SK-N-SH (cell line): ENCODE data around the gene TRIM8. TPM values are rescaled to one million over a fixed set of nuclear protein-coding genes. Genes with fewer than 3 reads are reported as not detected.

Experiments used
- CTCF ChIA-PET: fragments of 300-600, 350-600 bp; formaldehyde crosslinking; extraction: SDS; loops from one replicate; lab custom pipeline; 2021; lab: Yijun Ruan, JAX
- POLR2A ChIA-PET: fragments of 350-600 bp; sonication (Branson Sonifier 250); formaldehyde crosslinking; extraction: SDS; loops from one replicate; lab custom pipeline; 2020; ENCODE audit warnings: antibody characterized with exemption, inconsistent platforms; lab: Yijun Ruan, JAX
- DNase-seq: peaks from one replicate; pipeline ENCODE4 v3.0.0; 2012
- H2AFZ ChIP-seq: fragments of 200-600 bp; sonication (generic); 2 replicates; pipeline ENCODE4 v1.8.1; 2016; ENCODE audit warnings: antibody characterized with exemption, mild to moderate bottlenecking, low read depth
- H3F3A ChIP-seq: fragments of 200-600 bp; sonication (generic); replicated peaks from 2 replicates; pipeline ENCODE3; 2016; ENCODE audit warnings: antibody characterized with exemption, mild to moderate bottlenecking; ENCODE audit not compliant: insufficient read depth
- H3K27ac ChIP-seq, 2 experiments: fragments of 200-500 bp in 1 of 2; fragments of 200-600 bp in 1 of 2; sonication (Bioruptor generic) in 1 of 2; sonication (generic), shearing (Covaris generic) in 1 of 2; 2 replicates each; pipeline versions ENCODE4 v1.5.1 to v1.6.1; 2014 to 2016; ENCODE audit warnings: low read depth in 2 of 2, inconsistent platforms in 1 of 2, low read length in 1 of 2, mild to moderate bottlenecking in 1 of 2, mixed read lengths in 1 of 2
- H3K27me3 ChIP-seq: fragments of 200-600 bp; sonication (generic), shearing (Covaris generic); 2 replicates; pipeline ENCODE4 v1.6.1; 2016; ENCODE audit warnings: mixed run types; ENCODE audit not compliant: insufficient read depth
- H3K36me3 ChIP-seq, 2 experiments: fragments of 200-500 bp in 1 of 2; fragments of 200-600 bp in 1 of 2; sonication (Bioruptor generic) in 1 of 2; sonication (generic) in 1 of 2; replicated peaks in 1 of 2; 2 replicates each; pipeline versions ENCODE3 to v1.5.1; 2014 to 2016; ENCODE audit warnings: low read length in 1 of 2, mild to moderate bottlenecking in 1 of 2; ENCODE audit not compliant: insufficient read depth in 2 of 2, control insufficient read depth in 1 of 2
- H3K4me1 ChIP-seq, 2 experiments: fragments of 200-500 bp in 1 of 2; fragments of 200-600 bp in 1 of 2; sonication (Bioruptor generic) in 1 of 2; sonication (generic), shearing (Covaris generic) in 1 of 2; 2 replicates each; pipeline versions ENCODE4 v1.5.1 to v1.6.1; 2014 to 2016; ENCODE audit warnings: low read depth in 1 of 2, low read length in 1 of 2, mixed run types in 1 of 2; ENCODE audit not compliant: insufficient read depth in 2 of 2, control insufficient read depth in 1 of 2
- H3K4me2 ChIP-seq: fragments of 200-600 bp; sonication (generic), shearing (Covaris generic); 2 replicates; pipeline ENCODE4 v1.6.1; 2017; ENCODE audit warnings: mixed run types
- H3K4me3 ChIP-seq, 2 experiments: fragments of 200-500 bp in 1 of 2; fragments of 200-600 bp in 1 of 2; sonication (Bioruptor generic) in 1 of 2; sonication (generic), shearing (Covaris generic) in 1 of 2; 2 replicates each; pipeline versions ENCODE4 v1.5.1 to v1.8.1; 2014 to 2016; ENCODE audit warnings: low read depth in 2 of 2, inconsistent platforms in 1 of 2, low read length in 1 of 2, mild to moderate bottlenecking in 1 of 2, mixed read lengths in 1 of 2, moderate library complexity in 1 of 2
- H3K79me2 ChIP-seq: fragments of 200-600 bp; sonication (generic); 2 replicates; pipeline ENCODE4 v1.8.1; 2017; ENCODE audit warnings: mild to moderate bottlenecking; ENCODE audit not compliant: insufficient read depth
- H3K9ac ChIP-seq: fragments of 200-600 bp; sonication (generic); 2 replicates; pipeline ENCODE4 v1.6.1; 2017; ENCODE audit warnings: mixed run types
- H3K9me2 ChIP-seq: fragments of 200-600 bp; sonication (generic); 2 replicates; pipeline ENCODE4 v1.6.1; 2017; ENCODE audit warnings: mixed run types
- H3K9me3 ChIP-seq: fragments of 200-600 bp; sonication (generic); 2 replicates; pipeline ENCODE4 v1.6.1; 2017; ENCODE audit warnings: mixed run types, mild to moderate bottlenecking, moderate library complexity
- H4K20me1 ChIP-seq: fragments of 200-600 bp; sonication (generic); 2 replicates; pipeline ENCODE4 v1.6.1; 2017; ENCODE audit warnings: mild to moderate bottlenecking, mixed run types; ENCODE audit not compliant: insufficient read depth
- EP300 ChIP-seq, 2 experiments: IDR thresholded peaks; 2 replicates each; pipeline versions ENCODE4 v1.4.0 to v1.6.1; 2012; ENCODE audit warnings: borderline replicate concordance in 1 of 2, low read depth in 1 of 2, low read length in 1 of 2
- FOXJ3 ChIP-seq: sonication (generic); formaldehyde crosslinking; IDR thresholded peaks from 2 replicates; pipeline ENCODE4 v1.5.1; 2020; ENCODE audit warnings: mild to moderate bottlenecking, missing genetic modification reagents
- FOXM1 ChIP-seq: IDR thresholded peaks from 2 replicates; pipeline ENCODE4 v1.4.0; 2012; ENCODE audit warnings: low read depth, mild to moderate bottlenecking
- GABPA ChIP-seq: IDR thresholded peaks from 2 replicates; pipeline ENCODE4 v1.4.0; 2012; ENCODE audit warnings: low read depth, mild to moderate bottlenecking
- JUND ChIP-seq: IDR thresholded peaks from 2 replicates; pipeline ENCODE4 v1.4.0; 2012
- MXI1 ChIP-seq: IDR thresholded peaks from 2 replicates; pipeline ENCODE4 v1.6.1; 2012; ENCODE audit warnings: mild to moderate bottlenecking, low read depth, low read length, improper control_type of control experiment
- NFIC ChIP-seq: IDR thresholded peaks from 2 replicates; pipeline ENCODE4 v1.4.0; 2012; ENCODE audit warnings: borderline replicate concordance
- NRF1 ChIP-seq: IDR thresholded peaks from 2 replicates; pipeline ENCODE4 v1.6.1; 2012; ENCODE audit warnings: low read depth, mild to moderate bottlenecking, low read length
- RCOR1 ChIP-seq: fragments of 150-350 bp; IDR thresholded peaks from 2 replicates; pipeline ENCODE4 v1.6.1; 2017; ENCODE audit warnings: antibody characterized with exemption, low read length
- TCF12 ChIP-seq: IDR thresholded peaks from 2 replicates; pipeline ENCODE4 v1.4.0; 2012
- TEAD4 ChIP-seq: IDR thresholded peaks from 2 replicates; pipeline ENCODE4 v1.4.0; 2012; ENCODE audit warnings: mild to moderate bottlenecking, borderline replicate concordance; ENCODE audit not compliant: insufficient read depth
- YY1 ChIP-seq: IDR thresholded peaks from 2 replicates; pipeline ENCODE4 v1.4.0; 2012; ENCODE audit warnings: low read depth, mild to moderate bottlenecking
- WGBS: methylation state at CpG from one replicate; pipeline ENCODE4 v1.1.6; 2017; ENCODE audit warnings: low lambda C conversion rate; 5-methylcytosine and 5-hydroxymethylcytosine counted together
- polyA plus RNA-seq, 3 experiments: library from polyadenylated mRNA; depleted of rRNA; stranded (reverse); fragments of >200 nt; gene quantifications; 2 replicates each; pipeline ENCODE4 v1.2.3, GENCODE V29; 2012
- TF ChIP-seq, protein P1 (sequence below): fragments of 200-600 bp; sonication (generic); IDR thresholded peaks from 2 replicates; pipeline ENCODE4 v1.6.1; 2017; ENCODE audit warnings: antibody characterized with exemption, mild to moderate bottlenecking, moderate library complexity
- TF ChIP-seq, protein P2 (sequence below): IDR thresholded peaks from 2 replicates; pipeline ENCODE4 v1.4.0; 2012; ENCODE audit warnings: low read depth
- TF ChIP-seq, protein P3 (sequence below): IDR thresholded peaks from 2 replicates; pipeline ENCODE4 v1.4.0; 2012; ENCODE audit warnings: low read depth, borderline replicate concordance

TRIM8 gene
- polyA plus RNA-seq, 1 of the 3 experiments (the other 2 are of a cell fraction), result 108 TPM

DNA sequence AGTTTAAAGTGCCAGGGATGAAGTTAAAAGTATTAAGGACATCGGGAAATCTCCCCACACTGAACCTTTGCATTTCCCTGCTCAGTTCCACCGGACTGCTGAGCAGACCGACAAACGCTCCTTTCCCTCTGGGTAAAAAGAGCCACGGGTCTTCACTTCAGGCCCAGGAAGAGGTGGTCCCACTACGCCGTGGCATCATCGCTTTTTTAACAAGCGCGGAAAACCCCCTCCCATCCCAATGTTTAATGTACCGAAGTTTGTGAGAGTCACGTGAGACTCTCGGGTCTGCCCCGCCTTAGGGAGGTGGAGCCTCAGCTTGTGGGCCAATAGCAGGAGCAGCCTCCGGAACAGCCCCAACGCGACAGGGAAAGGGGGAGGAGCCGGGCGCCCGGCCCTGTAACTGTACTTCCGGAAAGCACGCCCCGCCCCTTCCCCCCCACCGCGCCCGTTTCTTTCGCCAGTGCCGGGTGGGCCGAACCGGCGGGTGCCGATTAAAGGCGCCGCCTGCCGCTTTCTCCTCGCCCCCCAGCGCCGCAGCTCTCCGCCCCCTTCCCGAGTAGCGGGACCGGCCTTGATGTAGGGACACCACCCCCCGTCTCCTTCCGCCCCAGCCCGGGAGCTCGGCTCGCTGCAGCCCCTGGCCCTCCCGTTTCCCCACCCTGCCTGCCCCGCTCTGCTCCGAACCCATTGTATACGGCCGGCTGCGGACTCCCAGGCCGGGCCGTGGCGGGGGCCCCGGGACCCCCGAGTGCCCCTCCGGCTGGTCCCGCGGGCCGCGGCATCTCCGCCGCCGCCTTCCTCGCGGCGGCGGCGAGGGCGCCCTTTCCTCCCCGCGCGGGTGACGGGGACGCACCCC lies 2.2 kb upstream of the TRIM8 start (continued):
- TF ChIP-seq TEAD4, result no peak
- no peak for TF ChIP-seq RCOR1
- peak; percentile 19; the same call in 1 of the 2 replicates for TF ChIP-seq TCF12
- TF ChIP-seq MXI1, result 0 out of 2 replicates have a peak, but pooled peaks have one; percentile 14
- TF ChIP-seq FOXM1, result no peak
- TF ChIP-seq EP300 (IDR thresholded peaks at IDR 0.05; ENCODE audit: borderline replicate concordance in 1 of 2, low read depth in 1 of 2, low read length in 1 of 2), result 0 out of 4 replicates have a peak, but pooled peaks of 1 of the 2 experiments have one; percentile 21
- no peak for TF ChIP-seq NFIC
- TF ChIP-seq GABPA, result peak; percentile 65
- TF ChIP-seq, protein P1, sequence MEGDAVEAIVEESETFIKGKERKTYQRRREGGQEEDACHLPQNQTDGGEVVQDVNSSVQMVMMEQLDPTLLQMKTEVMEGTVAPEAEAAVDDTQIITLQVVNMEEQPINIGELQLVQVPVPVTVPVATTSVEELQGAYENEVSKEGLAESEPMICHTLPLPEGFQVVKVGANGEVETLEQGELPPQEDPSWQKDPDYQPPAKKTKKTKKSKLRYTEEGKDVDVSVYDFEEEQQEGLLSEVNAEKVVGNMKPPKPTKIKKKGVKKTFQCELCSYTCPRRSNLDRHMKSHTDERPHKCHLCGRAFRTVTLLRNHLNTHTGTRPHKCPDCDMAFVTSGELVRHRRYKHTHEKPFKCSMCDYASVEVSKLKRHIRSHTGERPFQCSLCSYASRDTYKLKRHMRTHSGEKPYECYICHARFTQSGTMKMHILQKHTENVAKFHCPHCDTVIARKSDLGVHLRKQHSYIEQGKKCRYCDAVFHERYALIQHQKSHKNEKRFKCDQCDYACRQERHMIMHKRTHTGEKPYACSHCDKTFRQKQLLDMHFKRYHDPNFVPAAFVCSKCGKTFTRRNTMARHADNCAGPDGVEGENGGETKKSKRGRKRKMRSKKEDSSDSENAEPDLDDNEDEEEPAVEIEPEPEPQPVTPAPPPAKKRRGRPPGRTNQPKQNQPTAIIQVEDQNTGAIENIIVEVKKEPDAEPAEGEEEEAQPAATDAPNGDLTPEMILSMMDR, result no peak
- no peak for TF ChIP-seq NRF1
- TF ChIP-seq, protein P2, sequence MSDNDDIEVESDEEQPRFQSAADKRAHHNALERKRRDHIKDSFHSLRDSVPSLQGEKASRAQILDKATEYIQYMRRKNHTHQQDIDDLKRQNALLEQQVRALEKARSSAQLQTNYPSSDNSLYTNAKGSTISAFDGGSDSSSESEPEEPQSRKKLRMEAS, result peak; percentile 64; the same call in 1 of the 2 replicates
- TF ChIP-seq YY1, result no peak

DNA sequence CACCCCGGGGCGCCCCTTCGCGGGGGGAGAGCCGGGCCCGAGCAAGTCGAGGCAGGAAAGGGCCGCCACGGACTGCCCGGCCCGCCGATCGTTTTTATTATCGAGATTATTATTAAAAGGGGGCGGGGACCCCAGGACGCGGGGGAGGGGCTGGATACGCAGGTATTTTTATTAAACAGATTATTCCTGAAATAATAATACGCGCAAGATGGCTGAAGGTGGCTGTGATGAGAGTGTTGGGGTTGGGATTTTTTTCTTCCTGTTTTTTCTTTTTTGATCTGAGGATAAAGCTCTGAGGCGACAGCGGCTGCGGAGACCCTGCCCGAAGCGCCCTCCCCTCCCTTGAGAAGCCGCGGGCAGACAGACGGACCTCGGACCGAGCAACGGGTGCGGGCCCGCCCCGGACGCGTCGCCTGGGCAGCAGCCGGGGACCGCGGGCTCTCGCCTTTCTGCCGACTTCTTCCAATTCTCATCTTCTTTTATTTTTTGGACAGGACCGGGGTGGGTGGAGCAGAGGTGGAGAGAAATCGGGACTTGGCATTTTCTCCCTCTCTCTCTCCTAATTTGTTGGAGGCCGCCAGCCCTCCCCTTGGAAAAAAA lies 1.4 kb upstream of the TRIM8 start:
- TF ChIP-seq JUND (no peak), EP300 (IDR thresholded peaks at IDR 0.05; ENCODE audit: borderline replicate concordance in 1 of 2, low read depth in 1 of 2, low read length in 1 of 2) (0 out of 4 replicates have a peak, but pooled peaks of 1 of the 2 experiments have one; percentile 3), FOXJ3 (CRISPR knock-in tag) (no peak), YY1 (peak; percentile 73), NFIC (no peak)
- TF ChIP-seq, protein P3, sequence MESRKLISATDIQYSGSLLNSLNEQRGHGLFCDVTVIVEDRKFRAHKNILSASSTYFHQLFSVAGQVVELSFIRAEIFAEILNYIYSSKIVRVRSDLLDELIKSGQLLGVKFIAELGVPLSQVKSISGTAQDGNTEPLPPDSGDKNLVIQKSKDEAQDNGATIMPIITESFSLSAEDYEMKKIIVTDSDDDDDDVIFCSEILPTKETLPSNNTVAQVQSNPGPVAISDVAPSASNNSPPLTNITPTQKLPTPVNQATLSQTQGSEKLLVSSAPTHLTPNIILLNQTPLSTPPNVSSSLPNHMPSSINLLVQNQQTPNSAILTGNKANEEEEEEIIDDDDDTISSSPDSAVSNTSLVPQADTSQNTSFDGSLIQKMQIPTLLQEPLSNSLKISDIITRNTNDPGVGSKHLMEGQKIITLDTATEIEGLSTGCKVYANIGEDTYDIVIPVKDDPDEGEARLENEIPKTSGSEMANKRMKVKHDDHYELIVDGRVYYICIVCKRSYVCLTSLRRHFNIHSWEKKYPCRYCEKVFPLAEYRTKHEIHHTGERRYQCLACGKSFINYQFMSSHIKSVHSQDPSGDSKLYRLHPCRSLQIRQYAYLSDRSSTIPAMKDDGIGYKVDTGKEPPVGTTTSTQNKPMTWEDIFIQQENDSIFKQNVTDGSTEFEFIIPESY, result 0 out of 2 replicates have a peak, but pooled peaks have one; percentile 9
- Histone ChIP-seq H3K9ac (peak overlapping the region; percentile 99), H3K36me3 (peaks cover 0 to 4% of the 10 kb centered on the region in 2 experiments), H2AFZ (peak overlapping the region; percentile 61; the same call in 1 of the 2 replicates), H3K4me2 (peak overlapping the region; percentile 98), H3K27ac (peak overlapping the region; percentile 92 to 93), H3F3A (peaks cover 31% of the 10 kb centered on the region), H3K27me3 (no peaks in the 10 kb centered on the region), H3K9me3 (no peaks in the 10 kb centered on the region), H4K20me1 (peaks cover 28% of the 10 kb centered on the region), H3K79me2 (peaks cover 49% of the 10 kb centered on the region), H3K4me3 (peak overlapping the region; percentile 56 to 99), H3K4me1 (peaks cover 11 to 20% of the 10 kb centered on the region in 2 experiments), H3K9me2 (no peaks in the 10 kb centered on the region)
- peak; percentile 62 for DNase-seq
- 1% methylated on average over 41 of the region's 45 CpGs for WGBS
- CTCF ChIA-PET, result interaction anchor here (1.1 to 1.5 kb wide), 4 partner anchors 15 to 139 kb away, joined by 3 to 9 read pairs (median 3); partner anchors contain the start of gene SUFU
- POLR2A ChIA-PET, result interaction anchor here (1.0 to 2.2 kb wide), 8 partner anchors 9 to 71 kb away, joined by 3 to 34 read pairs (median 5); partner anchors contain the start of genes ARL3 and SFXN2
